Measurements from ENCODE around the gene RTL1. TPM values are rescaled to one million over a fixed set of nuclear protein-coding genes. Genes with fewer than 3 reads are reported as not detected.

Gene RTL1
- total RNA-seq, 1 experiment from 2014 or later: not detected

DNA sequence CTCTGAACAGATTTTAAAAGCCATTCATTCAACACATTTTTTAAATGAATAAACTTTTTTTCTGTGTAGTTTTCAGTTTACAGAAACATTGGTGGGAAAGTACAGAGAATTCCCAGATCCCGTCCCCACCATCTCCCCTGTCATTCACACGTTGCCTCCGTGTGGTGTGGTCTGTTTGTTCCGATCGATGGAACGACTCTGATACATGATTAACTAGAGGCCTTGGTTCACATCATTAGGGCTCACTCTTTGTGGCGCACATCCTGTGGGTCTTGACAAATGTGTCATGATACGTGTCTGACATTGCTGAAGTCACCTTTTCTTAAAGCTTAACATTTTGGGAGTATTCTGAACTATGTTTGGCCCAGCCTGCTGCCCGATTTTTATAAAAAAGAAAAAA, 59.1 kb downstream of the RTL1 start:
- Histone ChIP-seq H2BK15ac (ENCODE audit: low read depth, low read length) (no peak overlapping the region), H2BK120ac (ENCODE audit: low read depth, low read length, poor library complexity, severe bottlenecking) (no peak overlapping the region), H2BK12ac (ENCODE audit: insufficient read length, low read depth, low read length) (no peak overlapping the region), H3T11ph (ENCODE audit: low read length) (no peak overlapping the region), H3K14ac (ENCODE audit: insufficient read depth, low read length) (no peak overlapping the region), H3K27me3 (ENCODE audit: insufficient read depth, low read length) (no peaks in the 10 kb centered on the region), H3K18ac (ENCODE audit: insufficient read length, low read depth, low read length) (no peak overlapping the region), H3K23me2 (ENCODE audit: insufficient read length, low read depth, low read length, poor library complexity, severe bottlenecking) (no peaks in the 10 kb centered on the region), H3K79me2 (ENCODE audit: insufficient read depth, low read length) (no peaks in the 10 kb centered on the region), H3K4me2 (ENCODE audit: insufficient read depth, insufficient read length, low read length) (no peak overlapping the region), H2AFZ (ENCODE audit: low read length) (no peak overlapping the region), H3K27ac (ENCODE audit: insufficient read length, low read depth, low read length) (no peak overlapping the region), H4K91ac (ENCODE audit: insufficient read length, low read depth, low read length) (no peak overlapping the region), H3K56ac (ENCODE audit: insufficient read length, low read depth, low read length) (no peak overlapping the region), H2BK20ac (ENCODE audit: low read depth, low read length, poor library complexity, severe bottlenecking) (no peak overlapping the region), H4K5ac (ENCODE audit: insufficient read length, low read depth, low read length) (no peak overlapping the region), H3K9ac (ENCODE audit: extremely low read depth, insufficient read length, low read length) (no peak overlapping the region), H2BK5ac (ENCODE audit: insufficient read length, low read length) (no peak overlapping the region), H3K4me1 (ENCODE audit: insufficient read depth, low read length) (peaks cover 2% of the 10 kb centered on the region; the same call in 1 of the 2 replicates), H3K4ac (ENCODE audit: low read depth, low read length) (no peak overlapping the region), H3K9me3 (ENCODE audit: control insufficient read depth, low read depth, low read length) (no peaks in the 10 kb centered on the region), H3K23ac (ENCODE audit: insufficient read length, low read depth, low read length) (no peak overlapping the region), H4K8ac (replicated peaks; ENCODE audit: insufficient read length, low read depth, low read length) (no peak overlapping the region), H3K79me1 (ENCODE audit: insufficient read depth, low read depth, low read length, poor library complexity, severe bottlenecking) (no peaks in the 10 kb centered on the region), H4K20me1 (ENCODE audit: control insufficient read depth, insufficient read depth, insufficient read length) (no peaks in the 10 kb centered on the region), H2AK5ac (ENCODE audit: insufficient read length, low read length) (no peak overlapping the region)
- Mint-ChIP-seq H3K9me3 (no peaks in the 10 kb centered on the region), H3K27me3 (ENCODE audit: low read depth) (no peaks in the 10 kb centered on the region), H3K27ac (no peak overlapping the region), H3K4me1 (peaks cover 26 to 38% of the 10 kb centered on the region in 2 experiments), H3K36me3 (ENCODE audit: insufficient read depth in 1 of 3, low read depth in 3 of 3) (no peaks in the 10 kb centered on the region), H3K4me3 (no peak overlapping the region)
- DNase-seq: no peak
- TF ChIP-seq, protein P1, sequence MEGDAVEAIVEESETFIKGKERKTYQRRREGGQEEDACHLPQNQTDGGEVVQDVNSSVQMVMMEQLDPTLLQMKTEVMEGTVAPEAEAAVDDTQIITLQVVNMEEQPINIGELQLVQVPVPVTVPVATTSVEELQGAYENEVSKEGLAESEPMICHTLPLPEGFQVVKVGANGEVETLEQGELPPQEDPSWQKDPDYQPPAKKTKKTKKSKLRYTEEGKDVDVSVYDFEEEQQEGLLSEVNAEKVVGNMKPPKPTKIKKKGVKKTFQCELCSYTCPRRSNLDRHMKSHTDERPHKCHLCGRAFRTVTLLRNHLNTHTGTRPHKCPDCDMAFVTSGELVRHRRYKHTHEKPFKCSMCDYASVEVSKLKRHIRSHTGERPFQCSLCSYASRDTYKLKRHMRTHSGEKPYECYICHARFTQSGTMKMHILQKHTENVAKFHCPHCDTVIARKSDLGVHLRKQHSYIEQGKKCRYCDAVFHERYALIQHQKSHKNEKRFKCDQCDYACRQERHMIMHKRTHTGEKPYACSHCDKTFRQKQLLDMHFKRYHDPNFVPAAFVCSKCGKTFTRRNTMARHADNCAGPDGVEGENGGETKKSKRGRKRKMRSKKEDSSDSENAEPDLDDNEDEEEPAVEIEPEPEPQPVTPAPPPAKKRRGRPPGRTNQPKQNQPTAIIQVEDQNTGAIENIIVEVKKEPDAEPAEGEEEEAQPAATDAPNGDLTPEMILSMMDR (conservative IDR thresholded peaks at IDR 0.05): no peak
- no CpG with 5 or more reads among the region's 9 CpGs for WGBS (ENCODE audit: extremely low coverage, insufficient read length, low lambda C conversion rate)

All from H9 (cell line).